ENCODE results near the gene RPL35A.
"Not testable (repeated sequence)": the region's sequence is repeated elsewhere in the genome, so short reads cannot be mapped to it uniquely, and the experiment has no call there.

RPL35A gene

GRCh38 chr3:197927578-197927977 is 22.4 kb upstream of the RPL35A start:
- H3K27me3 Mint-ChIP-seq; ATAC-seq (replicated peaks); H3K9me3 Mint-ChIP-seq; H3K4me3 Mint-ChIP-seq; H3K4me1 Mint-ChIP-seq (ENCODE audit: low read depth in 2 of 2); DNase-seq; H3K27ac Mint-ChIP-seq: not testable (repeated sequence)
- peaks cover 24% of the 10 kb centered on the region for H3K36me3 Mint-ChIP-seq (ENCODE audit: insufficient read depth)

DNA sequence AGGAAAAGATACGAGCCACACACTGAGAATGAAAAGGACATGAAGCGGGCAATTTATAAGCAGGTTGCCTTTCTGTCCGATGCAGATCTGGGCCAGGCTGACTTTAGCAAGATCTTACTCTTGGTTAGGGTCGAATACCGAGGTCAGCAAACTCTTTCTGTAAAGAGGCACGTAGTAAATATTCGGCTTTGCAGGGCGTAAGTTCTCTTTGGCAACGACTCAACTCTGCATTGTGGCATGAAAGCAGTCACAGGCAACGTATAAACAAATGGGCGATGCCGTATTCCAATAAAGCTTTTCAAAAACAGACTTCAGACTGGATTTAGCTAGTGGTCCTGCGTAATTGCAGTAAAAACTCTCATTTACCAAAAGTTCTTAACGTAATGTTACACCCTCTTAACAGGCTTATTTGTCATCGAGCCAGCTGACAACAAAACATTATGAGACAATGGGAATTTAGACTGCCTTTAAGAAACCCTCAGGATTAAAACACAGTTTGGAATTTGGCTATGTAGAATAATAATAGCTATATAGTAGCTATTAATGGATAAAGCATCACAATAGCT is 13.1 kb upstream of the RPL35A start:
- H3K36me3 Mint-ChIP-seq (ENCODE audit: insufficient read depth): peaks cover 6% of the 10 kb centered on the region
- H3K9me3 Mint-ChIP-seq: no peaks in the 10 kb centered on the region
- ATAC-seq (replicated peaks): no peak
- DNase-seq: no peak
- no peaks in the 10 kb centered on the region for H3K27me3 Mint-ChIP-seq
- H3K27ac Mint-ChIP-seq: no peak overlapping the region
- no peaks in the 10 kb centered on the region for H3K4me1 Mint-ChIP-seq (ENCODE audit: low read depth in 2 of 2)
- no peak overlapping the region for H3K4me3 Mint-ChIP-seq

GRCh38 chr3:197940745-197941384 is 9.1 kb upstream of the RPL35A start:
- H3K36me3 Mint-ChIP-seq (ENCODE audit: insufficient read depth): peaks cover 6% of the 10 kb centered on the region
- H3K27ac Mint-ChIP-seq: no peak overlapping the region
- no peaks in the 10 kb centered on the region for H3K4me1 Mint-ChIP-seq (ENCODE audit: low read depth in 2 of 2)
- no peaks in the 10 kb centered on the region for H3K27me3 Mint-ChIP-seq
- no peaks in the 10 kb centered on the region for H3K9me3 Mint-ChIP-seq
- ATAC-seq (replicated peaks) (no peak), DNase-seq (no peak)
- no peak overlapping the region for H3K4me3 Mint-ChIP-seq

DNA sequence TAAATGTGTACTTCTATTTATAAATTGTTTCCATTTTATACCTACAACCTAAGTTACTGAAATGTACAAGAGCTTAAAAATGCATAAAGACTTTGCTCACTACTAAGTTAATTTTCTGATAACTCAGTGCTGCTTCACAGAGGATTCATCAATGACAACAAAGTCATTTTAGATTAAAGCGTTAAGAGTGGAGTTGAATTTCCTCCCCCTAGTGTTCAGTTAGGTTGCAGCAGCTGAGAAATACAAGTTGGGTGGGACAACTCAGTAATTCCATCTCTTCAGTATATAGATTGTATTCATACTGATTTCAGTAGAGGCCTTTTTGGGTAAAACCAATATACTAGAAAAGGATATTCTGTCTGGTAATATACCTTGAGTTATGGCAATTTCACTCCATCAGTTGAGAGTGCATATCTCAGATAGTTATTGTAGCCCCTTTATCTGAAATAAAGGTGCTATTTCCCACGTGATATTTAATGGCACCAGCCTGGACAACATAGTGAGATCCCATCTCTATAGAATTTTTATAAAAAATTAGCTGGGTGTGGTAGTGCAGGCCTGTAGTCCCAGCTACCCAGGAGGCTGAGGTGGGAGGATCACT is 6.9 kb upstream of the RPL35A start:
- Mint-ChIP-seq H3K27me3 (no peaks in the 10 kb centered on the region), H3K27ac (no peak overlapping the region), H3K4me3 (no peak overlapping the region), H3K9me3 (no peaks in the 10 kb centered on the region), H3K36me3 (ENCODE audit: insufficient read depth) (peaks cover 5% of the 10 kb centered on the region), H3K4me1 (ENCODE audit: low read depth in 2 of 2) (no peaks in the 10 kb centered on the region)
- ATAC-seq (replicated peaks): peak; percentile 75
- DNase-seq: peak in 2 of 3 experiments; percentile 17 to 26

DNA sequence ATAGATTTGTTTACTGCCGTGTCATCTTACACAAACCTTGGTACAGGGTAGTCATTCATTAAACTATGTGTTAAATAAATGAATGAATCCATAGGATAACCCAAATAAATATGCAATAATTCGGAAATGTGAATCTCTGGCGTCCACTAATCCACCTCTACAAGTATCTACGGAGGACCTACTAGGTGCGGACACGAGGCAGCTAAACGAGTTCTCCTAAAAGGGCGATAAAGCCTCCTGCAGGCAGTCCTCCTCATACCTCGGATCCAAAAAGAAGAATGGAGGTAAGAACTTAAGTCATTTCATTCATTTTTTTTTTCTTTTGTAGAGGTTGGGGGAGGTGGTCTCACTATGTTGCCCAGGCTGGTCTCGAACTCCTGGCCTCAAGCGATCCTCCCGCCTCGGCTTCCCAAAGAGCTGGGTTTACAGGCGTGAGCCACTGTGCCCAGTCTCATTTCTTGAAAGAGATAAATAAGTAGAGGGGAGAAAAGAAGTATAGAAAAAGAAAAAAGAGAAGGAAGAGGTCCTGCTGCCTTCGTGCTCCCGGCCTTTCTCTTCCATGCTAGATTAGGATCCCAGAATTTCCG is 706 bp upstream of the RPL35A start:
- H3K4me1 Mint-ChIP-seq (ENCODE audit: low read depth in 2 of 2): peaks cover 37 to 47% of the 10 kb centered on the region in 2 donors
- no peaks in the 10 kb centered on the region for H3K27me3 Mint-ChIP-seq
- ATAC-seq (replicated peaks) (no peak), DNase-seq (no peak)
- H3K4me3 Mint-ChIP-seq: peak overlapping the region; percentile 94 to 96
- no peaks in the 10 kb centered on the region for H3K9me3 Mint-ChIP-seq
- H3K36me3 Mint-ChIP-seq (ENCODE audit: insufficient read depth): peaks cover 54% of the 10 kb centered on the region
- peak overlapping the region; percentile 100 for H3K27ac Mint-ChIP-seq

DNA sequence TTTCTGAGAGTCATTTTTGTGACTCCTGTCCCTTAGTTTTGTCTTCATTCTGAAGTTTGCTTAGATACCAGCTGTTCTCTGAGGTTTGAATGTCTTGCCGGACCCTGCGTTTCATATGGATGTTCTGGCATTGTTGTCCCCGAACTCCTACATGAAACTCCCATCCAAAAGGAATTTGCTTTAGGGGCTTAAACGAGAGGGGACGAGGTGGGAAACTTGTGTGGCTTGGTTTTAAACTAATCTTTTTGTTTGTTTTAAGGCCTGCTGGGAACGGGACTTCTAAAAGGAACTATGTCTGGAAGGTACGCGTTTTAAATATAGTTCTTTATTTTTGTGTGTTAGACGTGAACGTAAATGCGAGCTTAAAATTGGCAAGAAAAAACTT is 679 bp downstream of the RPL35A start:
- ATAC-seq (replicated peaks): no peak
- Mint-ChIP-seq H3K36me3 (ENCODE audit: insufficient read depth) (peaks cover 68% of the 10 kb centered on the region), H3K4me1 (ENCODE audit: low read depth in 2 of 2) (peaks cover 37 to 53% of the 10 kb centered on the region in 2 donors)

GRCh38 chr3:197951392-197951990 is 1.5 kb downstream of the RPL35A start:
- Mint-ChIP-seq H3K4me1 (ENCODE audit: low read depth in 2 of 2) (peaks cover 37 to 53% of the 10 kb centered on the region in 2 donors), H3K27me3 (no peaks in the 10 kb centered on the region), H3K9me3 (no peaks in the 10 kb centered on the region), H3K36me3 (ENCODE audit: insufficient read depth) (peaks cover 76% of the 10 kb centered on the region), H3K4me3 (peak overlapping the region; percentile 94 to 96), H3K27ac (peak overlapping the region; percentile 100)
- no peak for ATAC-seq (replicated peaks)
- DNase-seq: no peak

More for the DNA sequence above, 679 bp downstream of the RPL35A start:
- Mint-ChIP-seq H3K27ac (peak overlapping the region; percentile 100), H3K4me3 (peak overlapping the region; percentile 94 to 96), H3K27me3 (no peaks in the 10 kb centered on the region), H3K9me3 (no peaks in the 10 kb centered on the region)
- no peak for DNase-seq

DNA sequence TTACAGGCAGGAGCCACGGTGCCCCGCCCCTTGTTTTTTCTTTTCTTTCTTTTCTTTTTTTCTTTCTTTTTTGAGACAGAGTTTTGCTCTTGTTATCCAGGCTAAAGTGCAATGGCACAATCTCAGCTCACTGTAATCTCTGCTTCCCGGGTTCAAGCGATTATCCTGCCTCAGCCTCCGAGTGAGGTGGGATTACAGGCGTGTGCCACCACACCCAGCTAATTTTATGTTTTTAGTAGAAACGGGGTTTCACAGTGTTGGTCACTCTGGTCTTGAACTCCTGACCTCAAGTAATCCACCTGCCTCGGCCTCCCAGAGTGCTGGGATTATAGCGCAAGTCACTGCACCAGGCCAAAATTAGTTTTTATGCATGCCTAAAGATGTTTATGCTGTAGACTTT is 2.5 kb downstream of the RPL35A start:
- Mint-ChIP-seq H3K9me3 (no peaks in the 10 kb centered on the region), H3K4me3 (peak overlapping the region; percentile 50 to 73), H3K27me3 (no peaks in the 10 kb centered on the region), H3K4me1 (ENCODE audit: low read depth in 2 of 2) (peaks cover 40 to 56% of the 10 kb centered on the region in 2 donors), H3K36me3 (ENCODE audit: insufficient read depth) (peaks cover 74% of the 10 kb centered on the region), H3K27ac (peak overlapping the region; percentile 62 to 100)
- ATAC-seq (replicated peaks) (no peak), DNase-seq (no peak)

DNA sequence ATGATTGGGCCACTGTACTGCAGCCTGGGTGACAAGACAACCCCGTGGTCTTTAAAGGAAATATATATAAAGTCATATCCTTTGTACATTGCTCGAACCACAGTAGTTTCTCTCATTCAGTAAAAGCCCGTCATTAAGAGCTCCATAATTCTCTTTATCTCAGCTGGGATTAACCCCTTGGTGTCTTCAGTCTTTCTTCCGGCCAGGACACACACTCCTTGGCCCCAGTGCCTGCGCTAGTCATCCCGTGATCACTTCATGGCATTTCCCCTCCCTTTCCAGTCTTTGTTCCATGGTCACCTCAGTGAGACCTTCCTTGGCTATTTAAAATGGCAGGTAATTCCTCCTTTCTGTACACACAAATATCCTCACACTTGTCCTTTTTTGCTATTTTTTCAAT is 3.3 kb downstream of the RPL35A start:
- no peak for ATAC-seq (replicated peaks)
- H3K4me1 Mint-ChIP-seq (ENCODE audit: low read depth in 2 of 2): peaks cover 46 to 62% of the 10 kb centered on the region in 2 donors

DNA sequence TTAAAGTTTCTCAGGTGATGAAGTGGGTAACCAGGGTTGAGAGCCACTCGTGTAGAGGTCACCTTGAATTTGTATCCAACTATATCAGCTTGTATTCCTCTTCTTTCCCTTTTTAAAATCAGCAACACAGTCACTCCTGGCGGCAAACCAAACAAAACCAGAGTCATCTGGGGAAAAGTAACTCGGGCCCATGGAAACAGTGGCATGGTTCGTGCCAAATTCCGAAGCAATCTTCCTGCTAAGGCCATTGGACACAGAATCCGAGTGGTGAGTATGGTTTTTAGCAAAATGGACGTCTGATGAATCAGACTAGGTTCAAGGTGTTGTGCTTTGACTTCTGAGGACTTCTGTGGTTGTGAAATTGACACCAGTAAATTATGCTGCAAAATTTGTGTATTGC is 3.9 kb downstream of the RPL35A start:
- Mint-ChIP-seq H3K4me3 (peak overlapping the region; percentile 50 to 73), H3K36me3 (ENCODE audit: insufficient read depth) (peaks cover 78% of the 10 kb centered on the region), H3K9me3 (no peaks in the 10 kb centered on the region), H3K27ac (peak overlapping the region; percentile 36 to 62), H3K27me3 (no peaks in the 10 kb centered on the region), H3K4me1 (ENCODE audit: low read depth in 2 of 2) (peaks cover 50 to 65% of the 10 kb centered on the region in 2 donors)
- no peak for DNase-seq
- ATAC-seq (replicated peaks): no peak

More for the DNA sequence above, 3.3 kb downstream of the RPL35A start:
- Mint-ChIP-seq H3K36me3 (ENCODE audit: insufficient read depth) (peaks cover 78% of the 10 kb centered on the region), H3K9me3 (no peaks in the 10 kb centered on the region), H3K27me3 (no peaks in the 10 kb centered on the region), H3K27ac (peak overlapping the region; percentile 36 to 62), H3K4me3 (peak overlapping the region; percentile 50 to 73)
- no peak for DNase-seq

GRCh38 chr3:197955892-197956477 is 6.0 kb downstream of the RPL35A start:
- peaks cover 73% of the 10 kb centered on the region for H3K36me3 Mint-ChIP-seq (ENCODE audit: insufficient read depth)
- H3K9me3 Mint-ChIP-seq: no peaks in the 10 kb centered on the region
- DNase-seq (no peak), ATAC-seq (replicated peaks) (no peak)
- H3K4me3 Mint-ChIP-seq: no peak overlapping the region
- H3K27me3 Mint-ChIP-seq: no peaks in the 10 kb centered on the region
- H3K4me1 Mint-ChIP-seq (ENCODE audit: low read depth in 2 of 2): peaks cover 52 to 62% of the 10 kb centered on the region in 2 donors
- peak overlapping the region in 1 of 2 donors; percentile 55 for H3K27ac Mint-ChIP-seq

- no peak overlapping the region for H3K27ac Mint-ChIP-seq
- no peaks in the 10 kb centered on the region for H3K9me3 Mint-ChIP-seq
- ATAC-seq (replicated peaks): no peak
- no peak for DNase-seq
- peaks cover 66% of the 10 kb centered on the region for H3K36me3 Mint-ChIP-seq (ENCODE audit: insufficient read depth)
- peaks cover 49 to 61% of the 10 kb centered on the region in 2 donors for H3K4me1 Mint-ChIP-seq (ENCODE audit: low read depth in 2 of 2)
- H3K27me3 Mint-ChIP-seq: no peaks in the 10 kb centered on the region
- H3K4me3 Mint-ChIP-seq: no peak overlapping the region
Measured at GRCh38 chr3:197956626-197956988, 6.6 kb downstream of the RPL35A start.

GRCh38 chr3:197957790-197958133 is 7.8 kb downstream of the RPL35A start:
- Mint-ChIP-seq H3K4me1 (ENCODE audit: low read depth in 2 of 2) (peaks cover 46 to 60% of the 10 kb centered on the region in 2 donors), H3K36me3 (ENCODE audit: insufficient read depth) (peaks cover 55% of the 10 kb centered on the region), H3K27me3 (no peaks in the 10 kb centered on the region), H3K4me3 (peak overlapping the region in 1 of 2 donors; percentile 54), H3K27ac (peak overlapping the region; percentile 54 to 68), H3K9me3 (no peaks in the 10 kb centered on the region)
- DNase-seq (no peak), ATAC-seq (replicated peaks) (no peak)

All from effector memory CD8-positive, alpha-beta T cell (primary cell).